CD1c-positive myeloid dendritic cell (primary cell): Measurements from ENCODE around the gene UCP3.

Experiments
- DNase-seq: peaks from one replicate; pipeline ENCODE4 v3.0.0-alpha.2; 2016; ENCODE audit errors: extremely low spot score

Gene UCP3

DNA sequence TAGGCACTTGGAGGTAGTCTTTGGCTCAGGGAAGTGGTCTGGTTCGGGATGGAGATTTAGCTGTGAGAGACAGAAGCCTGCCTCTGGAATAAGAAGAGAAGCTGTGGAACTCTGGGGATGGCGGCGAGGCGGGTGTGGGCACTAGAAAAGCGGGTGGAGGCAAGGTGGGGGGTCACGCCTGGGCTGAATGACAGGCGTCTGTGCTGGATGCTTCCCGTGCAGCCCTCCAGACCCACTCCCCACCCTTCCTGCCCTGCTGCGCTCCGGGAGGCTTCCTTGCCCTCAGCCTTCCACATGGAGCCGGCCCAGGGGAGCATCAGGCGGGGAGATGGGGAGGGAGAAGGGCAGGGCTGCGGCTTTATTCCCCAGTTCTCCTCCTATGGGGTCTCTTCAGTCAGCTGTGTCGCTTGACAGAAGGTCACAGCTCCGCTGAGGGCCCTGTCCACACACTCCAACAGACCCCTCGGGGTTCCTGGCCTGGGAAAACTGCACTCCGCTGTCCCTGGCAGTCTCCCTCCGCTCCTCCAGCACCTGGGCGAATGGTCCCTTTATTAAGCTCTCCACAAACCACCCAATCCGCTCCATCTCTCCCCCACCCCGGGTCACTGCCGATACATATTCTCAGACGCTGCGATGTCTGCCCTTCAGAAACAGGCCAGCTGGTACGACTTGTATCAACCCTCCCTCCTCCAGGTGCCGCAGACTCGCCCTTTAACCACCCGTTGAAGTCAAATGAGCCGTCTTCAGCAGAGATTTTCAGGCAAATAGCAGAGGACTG is 51.8 kb downstream of the UCP3 start:
- no peak for DNase-seq

DNA sequence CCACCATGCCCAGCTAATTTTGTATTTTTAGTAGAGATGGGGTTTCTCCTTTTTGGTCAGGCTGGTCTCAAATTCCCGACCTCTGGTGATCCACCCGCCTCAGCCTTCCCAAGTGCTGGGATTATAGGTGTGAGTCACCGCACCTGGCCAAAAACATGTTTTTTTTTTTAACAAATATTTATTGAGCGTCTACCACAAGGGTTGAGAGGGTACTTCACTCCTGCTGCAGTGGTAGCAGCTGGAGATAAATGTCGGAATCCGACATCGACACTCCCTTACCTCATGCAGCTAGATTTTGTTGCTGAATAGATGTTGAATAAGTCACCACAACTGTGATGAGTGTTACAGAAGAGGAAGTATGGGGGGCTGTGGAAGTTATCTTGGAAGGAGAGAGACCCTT is 57.1 kb downstream of the UCP3 start:
- DNase-seq: no peak

DNA sequence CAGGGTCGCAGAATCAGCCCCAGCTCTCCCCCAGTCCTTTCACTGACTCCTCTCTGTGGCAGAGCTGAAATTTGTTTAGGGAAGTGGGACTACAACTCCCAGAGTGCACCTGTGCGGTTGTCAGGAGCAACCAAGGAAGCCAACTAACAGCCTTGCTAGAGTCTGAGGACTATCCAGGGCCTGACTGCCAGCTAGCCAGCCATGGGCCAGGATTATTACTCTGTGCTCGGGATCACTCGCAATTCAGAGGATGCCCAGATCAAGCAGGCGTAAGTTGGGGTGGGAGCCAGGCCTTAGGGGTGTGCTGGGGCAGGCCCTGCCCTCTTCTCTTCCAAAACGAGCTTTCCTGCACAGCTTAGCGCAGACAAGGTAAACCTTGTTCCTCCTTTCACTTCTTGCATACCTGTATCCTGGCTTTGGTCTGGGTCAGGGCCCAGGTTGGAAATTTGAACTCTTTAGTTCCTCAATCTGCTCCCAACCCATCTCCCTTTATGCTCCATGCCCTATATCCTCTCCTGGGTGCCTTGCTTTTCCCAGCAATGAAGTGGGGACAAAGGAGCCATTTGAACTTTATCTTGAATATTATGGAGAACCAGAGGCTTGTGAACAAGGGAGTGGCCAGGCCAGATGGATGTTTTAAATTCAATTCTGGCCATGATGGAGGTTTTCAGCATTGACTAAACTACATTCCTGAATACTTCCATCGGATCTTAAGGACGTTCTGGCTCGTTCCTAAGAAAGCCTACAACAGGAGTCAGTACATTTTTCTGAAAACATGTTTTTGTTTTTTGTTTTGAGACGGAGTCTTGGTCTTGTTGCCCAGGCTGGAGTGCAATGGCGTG is 57.8 kb downstream of the UCP3 start, which contains the start of gene DNAJB13:
TSS of gene DNAJB13 (plus strand) at position 158 of the 842 bp plus-strand sequence. CDS start at position 202, 44 bp downstream.
- DNase-seq: peak; percentile 56
